GM06990 (cell line): ENCODE data around the gene DGKB.

Source experiments
- DNase-seq: peaks from one replicate; pipeline ENCODE4 v3.0.0-alpha.2; 2011; ENCODE audit not compliant: insufficient read length; ENCODE audit errors: extremely low read depth
- H3K27me3 ChIP-seq: replicated peaks from 2 replicates; pipeline ENCODE4 v1.6.0; 2011; ENCODE audit warnings: low read length; ENCODE audit not compliant: control insufficient read depth, insufficient read depth
- H3K36me3 ChIP-seq: 2 replicates; pipeline ENCODE4 v1.5.1; 2011; ENCODE audit warnings: low read length; ENCODE audit not compliant: control insufficient read depth, insufficient read depth
- H3K4me3 ChIP-seq: replicated peaks from 2 replicates; pipeline ENCODE4 v1.5.1; 2011; ENCODE audit warnings: low read depth, mild to moderate bottlenecking, control low read depth, low read length
- CTCF ChIP-seq: IDR thresholded peaks from 2 replicates; pipeline ENCODE4 v1.5.1; 2011; ENCODE audit warnings: low read length, control low read depth, mild to moderate bottlenecking, inconsistent platforms; ENCODE audit not compliant: insufficient read depth, poor library complexity, severe bottlenecking

Gene DGKB

GRCh38 chr7:14209896-14210484 is 692.6 kb downstream of the DGKB start:
- TF ChIP-seq CTCF: no peak
- no peak overlapping the region for H3K4me3 ChIP-seq
- H3K36me3 ChIP-seq: no peaks in the 10 kb centered on the region
- H3K27me3 ChIP-seq: no peaks in the 10 kb centered on the region
- DNase-seq: no peak

- no peaks in the 10 kb centered on the region for H3K36me3 ChIP-seq
- TF ChIP-seq CTCF: no peak
- H3K27me3 ChIP-seq: no peaks in the 10 kb centered on the region
- DNase-seq: no peak
- no peak overlapping the region for H3K4me3 ChIP-seq
Observed at GRCh38 chr7:14207711-14208110, 694.8 kb downstream of the DGKB start.

GRCh38 chr7:14207138-14207537 is 695.4 kb downstream of the DGKB start:
- Histone ChIP-seq H3K27me3 (no peaks in the 10 kb centered on the region), H3K4me3 (no peak overlapping the region), H3K36me3 (no peaks in the 10 kb centered on the region)
- no peak for TF ChIP-seq CTCF
- no peak for DNase-seq

- Histone ChIP-seq H3K36me3 (no peaks in the 10 kb centered on the region), H3K4me3 (no peak overlapping the region), H3K27me3 (no peaks in the 10 kb centered on the region)
- TF ChIP-seq CTCF: no peak
- no peak for DNase-seq
Observed at GRCh38 chr7:14206121-14206520, 696.4 kb downstream of the DGKB start.

GRCh38 chr7:14201353-14201752 is 701.2 kb downstream of the DGKB start:
- TF ChIP-seq CTCF: no peak
- H3K27me3 ChIP-seq: no peaks in the 10 kb centered on the region
- H3K4me3 ChIP-seq: no peak overlapping the region
- no peak for DNase-seq
- no peaks in the 10 kb centered on the region for H3K36me3 ChIP-seq

GRCh38 chr7:14199336-14199735 is 703.2 kb downstream of the DGKB start:
- H3K27me3 ChIP-seq: no peaks in the 10 kb centered on the region
- DNase-seq: no peak
- no peak overlapping the region for H3K4me3 ChIP-seq
- no peaks in the 10 kb centered on the region for H3K36me3 ChIP-seq
- TF ChIP-seq CTCF: no peak
